ENCODE measurements around the gene SMG5. TPM values are rescaled to one million over a fixed set of nuclear protein-coding genes. Genes with fewer than 3 reads are reported as not detected.

SMG5 gene
- total and polyA plus RNA-seq, 7 donors: 46.8 to 90.7 (median 72.4) TPM

DNA sequence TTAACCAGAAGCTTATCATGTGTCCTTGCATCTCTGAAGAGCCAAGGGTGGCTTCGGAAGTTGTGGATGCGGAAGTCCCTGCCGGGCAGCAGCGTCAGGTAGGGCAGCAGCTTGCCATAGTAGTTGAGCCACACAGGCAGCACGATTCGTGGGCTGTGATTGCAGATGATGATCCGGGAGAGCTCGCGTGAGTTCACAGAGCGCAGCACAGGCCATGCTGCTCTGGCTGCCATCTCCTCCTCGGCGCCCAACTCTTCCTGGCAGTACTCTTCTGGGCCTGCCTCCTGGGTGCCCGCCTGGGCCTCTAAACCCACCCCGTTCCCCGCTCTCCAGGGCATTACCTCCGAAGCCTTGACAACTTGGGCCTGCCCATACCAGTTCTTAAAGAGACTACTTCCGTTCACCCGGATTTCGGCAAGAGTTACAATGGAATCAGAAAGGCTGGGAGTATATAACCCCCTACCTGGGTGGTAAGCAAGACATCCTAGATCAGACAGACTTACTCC, 16.3 kb upstream of the SMG5 start, which contains the start of gene VHLL:
Gene VHLL, minus strand, starts transcription at position 456 of the 506 bp plus-strand sequence. Its CDS starts 118 bp downstream, at position 338.
- ATAC-seq (no peak), DNase-seq (no peak)
- intact Hi-C loops (cut with DNase I): no loop called here
- WGBS, 3 donors: 87 to 90% (median 89%) methylated on average over 19 of the region's 19 CpGs
- Histone ChIP-seq H3K4me1 (no peaks in the 10 kb centered on the region), H3K27me3 (ENCODE audit: insufficient read depth in 3 of 3, low read length in 2 of 3) (no peaks in the 10 kb centered on the region), H3K36me3 (ENCODE audit: insufficient read depth in 1 of 2, low read depth in 1 of 2) (peaks cover 0 to 18% of the 10 kb centered on the region in 2 donors), H3K27ac (no peak within 1 kb of the TSS), H3K4me3 (no peak within 1 kb of the TSS), H3K9me3 (no peaks in the 10 kb centered on the region)
- TF ChIP-seq, protein P1, sequence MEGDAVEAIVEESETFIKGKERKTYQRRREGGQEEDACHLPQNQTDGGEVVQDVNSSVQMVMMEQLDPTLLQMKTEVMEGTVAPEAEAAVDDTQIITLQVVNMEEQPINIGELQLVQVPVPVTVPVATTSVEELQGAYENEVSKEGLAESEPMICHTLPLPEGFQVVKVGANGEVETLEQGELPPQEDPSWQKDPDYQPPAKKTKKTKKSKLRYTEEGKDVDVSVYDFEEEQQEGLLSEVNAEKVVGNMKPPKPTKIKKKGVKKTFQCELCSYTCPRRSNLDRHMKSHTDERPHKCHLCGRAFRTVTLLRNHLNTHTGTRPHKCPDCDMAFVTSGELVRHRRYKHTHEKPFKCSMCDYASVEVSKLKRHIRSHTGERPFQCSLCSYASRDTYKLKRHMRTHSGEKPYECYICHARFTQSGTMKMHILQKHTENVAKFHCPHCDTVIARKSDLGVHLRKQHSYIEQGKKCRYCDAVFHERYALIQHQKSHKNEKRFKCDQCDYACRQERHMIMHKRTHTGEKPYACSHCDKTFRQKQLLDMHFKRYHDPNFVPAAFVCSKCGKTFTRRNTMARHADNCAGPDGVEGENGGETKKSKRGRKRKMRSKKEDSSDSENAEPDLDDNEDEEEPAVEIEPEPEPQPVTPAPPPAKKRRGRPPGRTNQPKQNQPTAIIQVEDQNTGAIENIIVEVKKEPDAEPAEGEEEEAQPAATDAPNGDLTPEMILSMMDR (IDR thresholded peaks at IDR 0.05): no peak

DNA sequence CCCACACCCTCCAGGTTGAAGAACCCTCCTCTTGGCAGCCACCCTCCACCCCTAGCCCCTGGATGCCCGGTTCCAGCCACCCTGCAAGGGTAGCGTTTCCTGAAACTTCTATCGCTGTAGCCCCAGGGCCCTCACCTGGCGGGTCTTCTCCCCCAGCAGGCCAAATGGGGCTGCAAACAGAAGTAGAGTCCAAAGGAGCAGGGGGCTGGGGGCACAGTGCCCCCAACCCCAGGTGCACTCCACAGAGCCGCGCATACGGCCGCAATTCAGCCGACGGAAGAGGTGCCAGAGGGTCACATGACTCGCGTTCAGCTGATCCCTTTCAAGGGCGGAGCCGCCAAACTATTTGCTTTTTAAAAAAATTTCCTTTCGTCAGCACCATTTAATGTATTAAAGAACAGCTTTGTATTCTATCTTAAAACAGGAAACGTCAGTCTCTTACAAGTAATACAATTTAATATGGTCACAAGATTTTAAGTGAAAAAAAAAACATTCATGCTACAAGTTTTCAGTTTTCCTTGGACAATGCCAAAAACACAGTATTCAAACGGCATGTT, 12.8 kb upstream of the SMG5 start, which contains the start of gene GLMP:
Gene GLMP, minus strand, starts transcription at position 289 of the 557 bp plus-strand sequence. Its CDS starts 34 bp downstream, at position 255.
- H3K4me1 ChIP-seq: no peaks in the 10 kb centered on the region
- WGBS, 3 donors: 1% methylated on average over 17 of the region's 17 CpGs
- peak within 1 kb of the TSS; percentile 2 for H3K27ac ChIP-seq
- peak; percentile 50 to 82 (median 65) for ATAC-seq
- intact Hi-C loops (cut with DNase I): no loop called here
- peaks cover 0 to 19% of the 10 kb centered on the region in 2 donors for H3K36me3 ChIP-seq (ENCODE audit: insufficient read depth in 1 of 2, low read depth in 1 of 2)
- DNase-seq: peak; percentile 72 to 83
- H3K9me3 ChIP-seq: no peaks in the 10 kb centered on the region
- H3K27me3 ChIP-seq (ENCODE audit: insufficient read depth in 3 of 3, low read length in 2 of 3): no peaks in the 10 kb centered on the region
- TF ChIP-seq, protein P1 (IDR thresholded peaks at IDR 0.05): no peak
- peak within 1 kb of the TSS; percentile 76 for H3K4me3 ChIP-seq

DNA sequence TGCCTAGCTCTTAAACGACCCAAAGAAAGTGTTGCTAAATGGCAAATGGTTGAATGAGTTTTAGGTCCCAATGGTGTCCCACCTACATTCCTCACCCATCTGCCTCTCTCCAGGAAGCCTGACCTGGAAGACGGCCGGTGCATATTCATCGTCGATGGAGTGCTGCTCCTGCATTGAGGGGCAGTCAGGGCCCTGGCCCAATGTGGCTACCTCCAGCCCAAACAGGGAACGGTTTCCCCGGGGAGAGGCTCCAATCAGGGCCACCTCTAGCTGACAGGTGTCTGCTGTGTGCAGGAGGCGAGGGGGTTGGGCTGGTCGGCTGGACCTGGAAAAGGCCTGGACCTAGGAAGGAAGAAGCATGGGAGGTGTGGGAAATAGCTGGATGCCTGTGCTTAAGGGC, 11.3 kb upstream of the SMG5 start:
- Histone ChIP-seq H3K4me1 (no peaks in the 10 kb centered on the region), H3K4me3 (no peak overlapping the region), H3K36me3 (ENCODE audit: insufficient read depth in 1 of 2, low read depth in 1 of 2) (peaks cover 0 to 25% of the 10 kb centered on the region in 2 donors), H3K9me3 (no peaks in the 10 kb centered on the region), H3K27ac (no peak overlapping the region), H3K27me3 (ENCODE audit: insufficient read depth in 3 of 3, low read length in 2 of 3) (no peaks in the 10 kb centered on the region)
- TF ChIP-seq, protein P1 (IDR thresholded peaks at IDR 0.05): no peak
- intact Hi-C loops (cut with DNase I): no loop called here
- DNase-seq (no peak), ATAC-seq (no peak)
- 87 to 90% (median 90%) methylated on average over 9 of the region's 9 CpGs for WGBS, 3 donors

DNA sequence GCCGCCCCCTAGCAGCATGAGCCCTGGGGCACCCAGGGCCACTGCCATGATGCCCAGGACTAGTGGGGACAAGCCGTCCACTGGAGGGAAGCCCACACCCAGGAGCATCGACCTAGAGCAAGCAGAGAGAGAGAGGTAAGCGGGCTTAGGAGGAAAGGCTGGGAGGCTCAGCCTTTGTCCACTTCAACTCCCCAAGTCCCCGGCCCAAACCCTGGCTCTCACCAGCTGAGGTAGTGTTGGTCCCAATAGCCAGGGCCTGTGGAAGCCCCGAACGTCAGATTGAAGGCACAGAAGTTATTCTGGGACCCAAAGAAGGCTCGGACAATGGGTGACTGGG, 10.4 kb upstream of the SMG5 start:
- Histone ChIP-seq H3K9me3 (no peaks in the 10 kb centered on the region), H3K4me3 (no peak overlapping the region), H3K27me3 (ENCODE audit: insufficient read depth in 3 of 3, low read length in 2 of 3) (no peaks in the 10 kb centered on the region), H3K27ac (no peak overlapping the region), H3K4me1 (no peaks in the 10 kb centered on the region), H3K36me3 (ENCODE audit: insufficient read depth in 1 of 2, low read depth in 1 of 2) (peaks cover 0 to 30% of the 10 kb centered on the region in 2 donors)
- no peak for ATAC-seq
- TF ChIP-seq, protein P1 (IDR thresholded peaks at IDR 0.05): no peak
- WGBS, 3 donors: 84 to 87% (median 86%) methylated on average over 8 of the region's 8 CpGs
- intact Hi-C loops (cut with DNase I): no loop called here
- no peak for DNase-seq

All from psoas muscle (tissue), 8 donors.